Transverse colon (tissue), 4 donors: ENCODE measurements around the gene FITM1.

Experiments
- CTCF ChIP-seq, 5 experiments: fragments of 200-600 bp in 3 of 5; fragments of 450-650 bp in 2 of 5; sonication (generic) in 3 of 5; IDR thresholded peaks; 1 replicate in 2 of 5; 2 replicates in 3 of 5; pipeline ENCODE4 v1.5.1; 2016 to 2017; ENCODE audit warnings: antibody characterized with exemption in 5 of 5, inconsistent platforms in 3 of 5, mild to moderate bottlenecking in 2 of 5, moderate library complexity in 1 of 5
- POLR2AphosphoS5 ChIP-seq, 3 donors: sonication (generic); formaldehyde crosslinking; IDR thresholded peaks; one replicate each; pipeline ENCODE4 v1.6.1; 2016; ENCODE audit warnings: antibody characterized with exemption in 3 of 3

- TF ChIP-seq POLR2AphosphoS5 (IDR thresholded peaks at IDR 0.05): no peak
- TF ChIP-seq CTCF (IDR thresholded peaks at IDR 0.05): no peak
Observed at GRCh38 chr14:24083462-24083861, 47.0 kb upstream of the FITM1 start.
